Measurements from ENCODE around the gene SPATA20. TPM values are rescaled to one million over a fixed set of nuclear protein-coding genes. Genes with fewer than 3 reads are reported as not detected.

Gene SPATA20
- total and polyA plus RNA-seq, 4 donors: 15.6 to 42.4 (median 19.6) TPM

DNA sequence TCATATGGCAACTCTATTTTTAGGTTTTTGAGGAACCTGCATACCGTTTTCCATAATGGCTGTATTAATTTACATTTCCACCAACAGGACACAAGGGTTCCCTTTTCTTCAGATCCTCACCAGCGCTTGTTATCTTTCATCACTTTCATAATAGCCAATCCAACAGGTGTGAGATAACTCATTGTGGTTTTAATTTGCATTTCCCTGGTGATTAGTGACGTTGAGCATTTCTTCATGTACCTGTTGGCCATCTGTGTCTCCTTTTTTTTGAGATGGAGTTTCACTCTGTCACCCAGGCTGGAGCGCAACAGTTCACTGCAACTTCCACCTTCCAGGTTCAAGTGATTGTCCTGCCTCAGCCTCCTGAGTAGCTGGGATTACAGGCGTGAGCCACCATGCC, 51.5 kb downstream of the SPATA20 start:
- TF ChIP-seq, protein P1, sequence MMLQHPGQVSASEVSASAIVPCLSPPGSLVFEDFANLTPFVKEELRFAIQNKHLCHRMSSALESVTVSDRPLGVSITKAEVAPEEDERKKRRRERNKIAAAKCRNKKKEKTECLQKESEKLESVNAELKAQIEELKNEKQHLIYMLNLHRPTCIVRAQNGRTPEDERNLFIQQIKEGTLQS (IDR thresholded peaks at IDR 0.05): no peak
- no peak for TF ChIP-seq GABPA (IDR thresholded peaks at IDR 0.05 in 1 of 2, conservative IDR thresholded peaks at IDR 0.05 in 1 of 2)
- no peak for TF ChIP-seq TAF1 (conservative IDR thresholded peaks at IDR 0.05)
- TF ChIP-seq FOXA1 (IDR thresholded peaks at IDR 0.05): no peak
- TF ChIP-seq YY1 (IDR thresholded peaks at IDR 0.05): no peak
- TF ChIP-seq NR2F2 (IDR thresholded peaks at IDR 0.05): no peak
- TF ChIP-seq FOXA2 (IDR thresholded peaks at IDR 0.05): no peak
- TF ChIP-seq EGR1 (IDR thresholded peaks at IDR 0.05; ENCODE audit: low read depth in 2 of 2): no peak
- TF ChIP-seq, protein P2, sequence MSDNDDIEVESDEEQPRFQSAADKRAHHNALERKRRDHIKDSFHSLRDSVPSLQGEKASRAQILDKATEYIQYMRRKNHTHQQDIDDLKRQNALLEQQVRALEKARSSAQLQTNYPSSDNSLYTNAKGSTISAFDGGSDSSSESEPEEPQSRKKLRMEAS (IDR thresholded peaks at IDR 0.05): no peak
- TF ChIP-seq SP1 (IDR thresholded peaks at IDR 0.05): no peak
- TF ChIP-seq, protein P3, sequence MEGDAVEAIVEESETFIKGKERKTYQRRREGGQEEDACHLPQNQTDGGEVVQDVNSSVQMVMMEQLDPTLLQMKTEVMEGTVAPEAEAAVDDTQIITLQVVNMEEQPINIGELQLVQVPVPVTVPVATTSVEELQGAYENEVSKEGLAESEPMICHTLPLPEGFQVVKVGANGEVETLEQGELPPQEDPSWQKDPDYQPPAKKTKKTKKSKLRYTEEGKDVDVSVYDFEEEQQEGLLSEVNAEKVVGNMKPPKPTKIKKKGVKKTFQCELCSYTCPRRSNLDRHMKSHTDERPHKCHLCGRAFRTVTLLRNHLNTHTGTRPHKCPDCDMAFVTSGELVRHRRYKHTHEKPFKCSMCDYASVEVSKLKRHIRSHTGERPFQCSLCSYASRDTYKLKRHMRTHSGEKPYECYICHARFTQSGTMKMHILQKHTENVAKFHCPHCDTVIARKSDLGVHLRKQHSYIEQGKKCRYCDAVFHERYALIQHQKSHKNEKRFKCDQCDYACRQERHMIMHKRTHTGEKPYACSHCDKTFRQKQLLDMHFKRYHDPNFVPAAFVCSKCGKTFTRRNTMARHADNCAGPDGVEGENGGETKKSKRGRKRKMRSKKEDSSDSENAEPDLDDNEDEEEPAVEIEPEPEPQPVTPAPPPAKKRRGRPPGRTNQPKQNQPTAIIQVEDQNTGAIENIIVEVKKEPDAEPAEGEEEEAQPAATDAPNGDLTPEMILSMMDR (IDR thresholded peaks at IDR 0.05; ENCODE audit: low read depth, low read length, missing input control): no peak
- TF ChIP-seq HNF4A (conservative IDR thresholded peaks at IDR 0.05): no peak
- Histone ChIP-seq H3K27me3 (ENCODE audit: control insufficient read depth in 4 of 4, insufficient read depth in 4 of 4, low read length in 3 of 4) (no peaks in the 10 kb centered on the region), H3K4me1 (ENCODE audit: control insufficient read depth in 4 of 4, insufficient read depth in 4 of 4, low read length in 3 of 4) (no peaks in the 10 kb centered on the region), H3K9me3 (ENCODE audit: control insufficient read depth in 4 of 4, low read length in 3 of 4) (no peaks in the 10 kb centered on the region), H3K27ac (ENCODE audit: low read depth in 1 of 2, low read length in 2 of 2) (no peak overlapping the region), H3K9ac (ENCODE audit: low read depth in 1 of 2, low read length in 2 of 2) (no peak overlapping the region), H3K36me3 (ENCODE audit: control insufficient read depth in 4 of 4, insufficient read depth in 3 of 4, low read depth in 1 of 4, low read length in 3 of 4) (no peaks in the 10 kb centered on the region), H3K4me3 (ENCODE audit: low read depth in 1 of 3, low read length in 3 of 3) (no peak overlapping the region)
- WGBS: 85% methylated on average over 5 of the region's 5 CpGs
- no peak for DNase-seq (ENCODE audit: low spot score)

DNA sequence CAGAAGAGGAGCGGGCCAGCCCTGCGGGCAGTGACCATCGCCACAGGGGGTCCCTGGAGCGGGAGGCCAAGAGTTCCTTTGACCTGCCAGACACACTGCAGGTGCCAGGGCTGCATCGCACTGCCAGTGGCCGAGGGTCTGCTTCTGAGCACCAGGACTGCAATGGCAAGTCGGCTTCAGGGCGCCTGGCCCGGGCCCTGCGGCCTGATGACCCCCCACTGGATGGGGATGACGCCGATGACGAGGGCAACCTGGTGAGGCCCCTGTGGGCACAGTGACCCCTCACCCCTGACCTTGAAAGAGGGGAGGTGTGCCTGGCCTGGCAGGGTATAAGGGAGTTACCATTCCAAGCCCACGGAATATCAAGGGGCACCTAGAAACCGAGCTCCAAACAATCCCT, 52.6 kb downstream of the SPATA20 start:
- no peak overlapping the region for H3K9ac ChIP-seq (ENCODE audit: low read depth in 1 of 2, low read length in 2 of 2)
- DNase-seq (ENCODE audit: low spot score): no peak
- no peak overlapping the region for H3K4me3 ChIP-seq (ENCODE audit: low read depth in 1 of 3, low read length in 3 of 3)
- no peak for TF ChIP-seq HNF4A (conservative IDR thresholded peaks at IDR 0.05)
- TF ChIP-seq JUND (IDR thresholded peaks at IDR 0.05): no peak
- TF ChIP-seq, protein P2 (IDR thresholded peaks at IDR 0.05): no peak
- no peak for TF ChIP-seq RXRA (IDR thresholded peaks at IDR 0.05)
- no peak for TF ChIP-seq FOXA1 (IDR thresholded peaks at IDR 0.05)
- no peaks in the 10 kb centered on the region for H3K9me3 ChIP-seq (ENCODE audit: control insufficient read depth in 4 of 4, low read length in 3 of 4)
- WGBS: 94% methylated on average over 15 of the region's 15 CpGs
- H3K27me3 ChIP-seq (ENCODE audit: control insufficient read depth in 4 of 4, insufficient read depth in 4 of 4, low read length in 3 of 4): no peaks in the 10 kb centered on the region
- no peak overlapping the region for H3K27ac ChIP-seq (ENCODE audit: low read depth in 1 of 2, low read length in 2 of 2)
- H3K36me3 ChIP-seq (ENCODE audit: control insufficient read depth in 4 of 4, insufficient read depth in 3 of 4, low read depth in 1 of 4, low read length in 3 of 4): no peaks in the 10 kb centered on the region
- H3K4me1 ChIP-seq (ENCODE audit: control insufficient read depth in 4 of 4, insufficient read depth in 4 of 4, low read length in 3 of 4): peaks cover 0 to 2% (median 0%) of the 10 kb centered on the region in 4 donors

DNA sequence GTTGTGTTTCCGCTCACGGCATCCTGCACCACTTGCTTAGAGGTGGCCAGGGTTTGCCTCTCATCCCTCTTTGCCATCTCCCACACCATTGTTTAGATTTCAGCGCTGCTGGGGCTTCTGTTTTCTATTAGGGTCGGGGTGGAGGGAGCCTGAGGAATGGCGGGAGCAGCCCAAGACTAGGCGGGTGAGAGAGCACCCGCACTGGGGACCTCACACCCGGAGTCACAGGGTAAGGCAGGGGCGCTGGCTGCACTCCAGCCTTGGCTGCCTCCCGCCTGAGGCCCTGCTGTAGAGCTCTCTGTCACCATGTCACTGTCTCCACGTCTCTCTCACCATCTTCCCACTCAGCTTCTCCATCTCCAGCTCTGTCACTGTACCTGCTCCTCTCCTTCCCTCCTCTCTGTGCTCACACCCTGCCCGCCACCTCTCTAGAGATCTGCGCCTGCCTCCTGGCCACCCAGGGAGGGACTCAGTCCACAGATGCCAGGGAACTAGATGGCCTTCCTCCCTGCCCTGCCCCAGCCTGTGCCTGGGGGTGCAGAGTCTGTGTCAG, 54.9 kb downstream of the SPATA20 start:
- Histone ChIP-seq H3K4me1 (ENCODE audit: control insufficient read depth in 4 of 4, insufficient read depth in 4 of 4, low read length in 3 of 4) (peaks cover 0 to 3% (median 0%) of the 10 kb centered on the region in 4 donors), H3K36me3 (ENCODE audit: control insufficient read depth in 4 of 4, insufficient read depth in 3 of 4, low read depth in 1 of 4, low read length in 3 of 4) (no peaks in the 10 kb centered on the region), H3K27me3 (ENCODE audit: control insufficient read depth in 4 of 4, insufficient read depth in 4 of 4, low read length in 3 of 4) (no peaks in the 10 kb centered on the region), H3K4me3 (ENCODE audit: low read depth in 1 of 3, low read length in 3 of 3) (no peak overlapping the region), H3K9ac (ENCODE audit: low read depth in 1 of 2, low read length in 2 of 2) (no peak overlapping the region), H3K27ac (ENCODE audit: low read depth in 1 of 2, low read length in 2 of 2) (no peak overlapping the region), H3K9me3 (ENCODE audit: control insufficient read depth in 4 of 4, low read length in 3 of 4) (no peaks in the 10 kb centered on the region)
- no peak for DNase-seq (ENCODE audit: low spot score)
- 83% methylated on average over 13 of the region's 13 CpGs for WGBS
- TF ChIP-seq, protein P3 (IDR thresholded peaks at IDR 0.05; ENCODE audit: low read depth, low read length, missing input control): no peak
- no peak for TF ChIP-seq HNF4G (IDR thresholded peaks at IDR 0.05)
- TF ChIP-seq EGR1 (IDR thresholded peaks at IDR 0.05; ENCODE audit: low read depth in 2 of 2): no peak
- no peak for TF ChIP-seq YY1 (IDR thresholded peaks at IDR 0.05)
- TF ChIP-seq RXRA (IDR thresholded peaks at IDR 0.05): no peak
- TF ChIP-seq, protein P1 (IDR thresholded peaks at IDR 0.05): no peak
- no peak for TF ChIP-seq HNF4A (conservative IDR thresholded peaks at IDR 0.05)
- TF ChIP-seq TAF1 (conservative IDR thresholded peaks at IDR 0.05): no peak
- TF ChIP-seq NR2F2 (IDR thresholded peaks at IDR 0.05): no peak
- no peak for TF ChIP-seq RAD21 (IDR thresholded peaks at IDR 0.05)
- no peak for TF ChIP-seq SP1 (IDR thresholded peaks at IDR 0.05)
- no peak for TF ChIP-seq FOXA1 (IDR thresholded peaks at IDR 0.05)
- TF ChIP-seq, protein P2 (IDR thresholded peaks at IDR 0.05): no peak
- TF ChIP-seq, protein P4, sequence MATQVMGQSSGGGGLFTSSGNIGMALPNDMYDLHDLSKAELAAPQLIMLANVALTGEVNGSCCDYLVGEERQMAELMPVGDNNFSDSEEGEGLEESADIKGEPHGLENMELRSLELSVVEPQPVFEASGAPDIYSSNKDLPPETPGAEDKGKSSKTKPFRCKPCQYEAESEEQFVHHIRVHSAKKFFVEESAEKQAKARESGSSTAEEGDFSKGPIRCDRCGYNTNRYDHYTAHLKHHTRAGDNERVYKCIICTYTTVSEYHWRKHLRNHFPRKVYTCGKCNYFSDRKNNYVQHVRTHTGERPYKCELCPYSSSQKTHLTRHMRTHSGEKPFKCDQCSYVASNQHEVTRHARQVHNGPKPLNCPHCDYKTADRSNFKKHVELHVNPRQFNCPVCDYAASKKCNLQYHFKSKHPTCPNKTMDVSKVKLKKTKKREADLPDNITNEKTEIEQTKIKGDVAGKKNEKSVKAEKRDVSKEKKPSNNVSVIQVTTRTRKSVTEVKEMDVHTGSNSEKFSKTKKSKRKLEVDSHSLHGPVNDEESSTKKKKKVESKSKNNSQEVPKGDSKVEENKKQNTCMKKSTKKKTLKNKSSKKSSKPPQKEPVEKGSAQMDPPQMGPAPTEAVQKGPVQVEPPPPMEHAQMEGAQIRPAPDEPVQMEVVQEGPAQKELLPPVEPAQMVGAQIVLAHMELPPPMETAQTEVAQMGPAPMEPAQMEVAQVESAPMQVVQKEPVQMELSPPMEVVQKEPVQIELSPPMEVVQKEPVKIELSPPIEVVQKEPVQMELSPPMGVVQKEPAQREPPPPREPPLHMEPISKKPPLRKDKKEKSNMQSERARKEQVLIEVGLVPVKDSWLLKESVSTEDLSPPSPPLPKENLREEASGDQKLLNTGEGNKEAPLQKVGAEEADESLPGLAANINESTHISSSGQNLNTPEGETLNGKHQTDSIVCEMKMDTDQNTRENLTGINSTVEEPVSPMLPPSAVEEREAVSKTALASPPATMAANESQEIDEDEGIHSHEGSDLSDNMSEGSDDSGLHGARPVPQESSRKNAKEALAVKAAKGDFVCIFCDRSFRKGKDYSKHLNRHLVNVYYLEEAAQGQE (IDR thresholded peaks at IDR 0.05): no peak
- no peak for TF ChIP-seq FOXA2 (IDR thresholded peaks at IDR 0.05)
